NCI-H524 treated with DMSO at 0.1 percent for 48 hours (cell line): ENCODE data around the gene EDRF1.

Experiments
- DNase-seq: peaks from one replicate; lab custom pipeline; 2025; lab: John Stamatoyannopoulos, UW

Gene EDRF1

GRCh38 chr10:125788156-125789034 is 68.9 kb downstream of the EDRF1 start:
- no peak for DNase-seq

GRCh38 chr10:125792342-125793300 is 73.1 kb downstream of the EDRF1 start:
- DNase-seq = no peak

GRCh38 chr10:125795128-125795527 is 75.6 kb downstream of the EDRF1 start:
- DNase-seq = no peak

GRCh38 chr10:125795637-125796190 is 76.2 kb downstream of the EDRF1 start:
- no peak for DNase-seq

- no peak for DNase-seq
Measured at GRCh38 chr10:125797424-125797823, 77.9 kb downstream of the EDRF1 start.

- DNase-seq = no peak
Measured at GRCh38 chr10:125797994-125798662, 78.6 kb downstream of the EDRF1 start.

- no peak for DNase-seq
Measured at GRCh38 chr10:125799451-125800182, 80.1 kb downstream of the EDRF1 start.

- no peak for DNase-seq
Measured at GRCh38 chr10:125801574-125801973, 82.1 kb downstream of the EDRF1 start.

- DNase-seq = no peak
Measured at GRCh38 chr10:125802131-125802530, 82.6 kb downstream of the EDRF1 start.

GRCh38 chr10:125802739-125803138 is 83.2 kb downstream of the EDRF1 start:
- DNase-seq = no peak

- DNase-seq = no peak
Measured at GRCh38 chr10:125808047-125808446, 88.5 kb downstream of the EDRF1 start.

GRCh38 chr10:125811251-125811650 is 91.7 kb downstream of the EDRF1 start:
- DNase-seq = no peak

- no peak for DNase-seq
Measured at GRCh38 chr10:125812128-125812750, 92.7 kb downstream of the EDRF1 start.
